Measurements from ENCODE around the gene INPP5A.
A peak's percentile ranks its signal among the peaks of the same experiment; 100 is the strongest.
"Not testable (repeated sequence)": the region's sequence is repeated elsewhere in the genome, so short reads cannot be mapped to it uniquely, and the experiment has no call there.

Gene INPP5A

DNA sequence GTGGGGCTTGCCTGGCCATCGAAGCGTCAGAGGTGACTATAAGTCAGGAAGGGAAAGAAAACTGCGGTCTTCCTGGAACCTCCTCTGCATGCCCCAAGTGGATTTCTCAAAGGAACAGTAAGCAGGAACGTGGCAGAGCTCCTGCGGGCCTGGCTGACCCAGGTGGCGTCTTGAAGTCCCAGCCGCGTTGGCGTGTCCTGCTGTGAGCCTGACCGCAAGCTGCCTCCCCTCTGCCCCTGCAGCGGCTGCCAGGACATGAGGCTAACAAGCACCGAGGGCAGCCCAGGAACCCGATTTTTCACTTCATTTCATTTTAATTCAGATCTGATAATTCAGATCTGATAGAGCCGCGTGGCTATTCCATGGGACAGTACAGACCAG lies 193.0 kb downstream of the INPP5A start:
- DNase-seq: no peak

DNA sequence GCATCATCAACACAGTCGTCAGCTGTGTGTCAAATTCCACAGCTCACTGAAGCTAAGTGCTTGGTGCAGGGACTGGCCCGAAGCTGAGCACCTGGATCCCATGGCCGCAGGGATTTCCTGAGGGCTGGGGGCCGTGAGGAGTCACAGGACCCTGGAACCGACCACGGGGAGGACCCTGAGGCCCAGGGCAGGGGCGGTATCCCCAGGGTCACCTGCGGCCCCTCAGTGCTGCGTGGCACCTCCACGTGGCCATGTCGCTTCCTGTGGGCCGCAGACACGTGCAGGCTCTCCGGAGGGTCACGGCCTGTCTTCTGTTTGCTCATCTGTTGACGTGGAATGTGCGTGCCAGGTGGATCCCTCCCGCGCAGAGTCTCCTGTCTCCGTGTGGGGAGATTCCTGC lies 194.9 kb downstream of the INPP5A start:
- no peak for DNase-seq

DNA sequence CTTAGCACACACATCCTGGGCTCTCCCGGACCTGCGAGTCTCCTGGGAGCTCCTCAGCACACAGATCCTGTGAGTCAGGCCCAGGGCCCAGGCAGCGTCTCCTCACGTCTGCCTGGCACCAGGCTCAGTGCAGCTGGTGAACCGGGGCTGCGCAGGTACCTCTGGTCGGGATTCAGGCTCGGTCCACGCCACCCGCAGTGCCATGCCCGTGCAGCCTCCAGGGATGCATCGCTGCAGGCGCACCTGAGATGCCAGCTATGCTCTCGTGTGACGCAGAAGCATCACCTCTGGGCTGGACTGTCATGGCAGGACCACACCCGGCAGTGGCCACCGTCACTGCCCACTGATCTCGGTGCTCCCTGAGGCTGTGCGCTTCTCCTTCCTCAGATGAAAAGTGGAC lies 196.3 kb downstream of the INPP5A start:
- no peak for DNase-seq

DNA sequence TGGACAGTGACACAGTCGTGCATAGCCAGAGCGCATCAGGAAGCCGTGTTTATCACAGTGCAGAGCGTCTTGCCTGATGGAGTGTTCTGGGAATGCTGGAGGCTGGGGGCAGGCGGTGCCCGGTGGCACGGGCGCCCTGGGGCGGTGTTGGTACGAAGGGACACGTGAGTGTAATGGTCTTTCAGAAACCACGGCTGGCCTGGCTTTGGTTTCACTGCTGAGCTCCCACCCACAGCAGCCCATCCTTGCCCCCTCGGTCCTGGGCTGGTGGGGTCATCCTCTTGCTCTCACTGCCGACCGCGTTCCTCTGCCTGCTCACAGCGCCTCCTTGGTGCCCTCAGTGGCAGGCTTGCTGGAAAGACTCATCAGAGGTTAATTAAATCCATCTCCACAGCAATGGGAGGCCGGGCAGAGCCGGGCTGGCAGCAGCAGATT lies 197.8 kb downstream of the INPP5A start:
- DNase-seq: no peak

DNA sequence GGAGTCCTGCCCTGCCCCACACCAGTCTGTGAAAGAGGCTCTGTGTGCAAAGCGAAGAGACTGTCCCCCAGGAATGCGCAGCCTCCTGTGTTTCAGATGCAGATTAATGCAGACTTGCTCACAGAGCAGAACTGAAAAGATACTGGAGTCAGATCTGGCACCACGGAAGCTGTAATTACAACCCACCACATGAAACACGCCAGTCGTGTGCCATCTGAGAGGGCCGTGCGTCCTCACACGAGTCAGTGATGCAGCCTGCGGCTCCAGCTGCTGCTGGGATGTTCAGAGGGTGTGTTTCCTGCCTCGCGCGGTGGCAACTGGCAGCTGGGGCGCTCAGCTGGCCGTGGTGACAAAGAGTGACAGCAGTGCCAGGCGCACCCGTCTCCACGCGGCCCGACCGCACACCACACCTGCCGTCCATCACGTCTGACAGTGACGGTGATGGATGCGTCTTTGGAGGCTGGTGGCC lies 198.4 kb downstream of the INPP5A start:
- no peak for DNase-seq

DNA sequence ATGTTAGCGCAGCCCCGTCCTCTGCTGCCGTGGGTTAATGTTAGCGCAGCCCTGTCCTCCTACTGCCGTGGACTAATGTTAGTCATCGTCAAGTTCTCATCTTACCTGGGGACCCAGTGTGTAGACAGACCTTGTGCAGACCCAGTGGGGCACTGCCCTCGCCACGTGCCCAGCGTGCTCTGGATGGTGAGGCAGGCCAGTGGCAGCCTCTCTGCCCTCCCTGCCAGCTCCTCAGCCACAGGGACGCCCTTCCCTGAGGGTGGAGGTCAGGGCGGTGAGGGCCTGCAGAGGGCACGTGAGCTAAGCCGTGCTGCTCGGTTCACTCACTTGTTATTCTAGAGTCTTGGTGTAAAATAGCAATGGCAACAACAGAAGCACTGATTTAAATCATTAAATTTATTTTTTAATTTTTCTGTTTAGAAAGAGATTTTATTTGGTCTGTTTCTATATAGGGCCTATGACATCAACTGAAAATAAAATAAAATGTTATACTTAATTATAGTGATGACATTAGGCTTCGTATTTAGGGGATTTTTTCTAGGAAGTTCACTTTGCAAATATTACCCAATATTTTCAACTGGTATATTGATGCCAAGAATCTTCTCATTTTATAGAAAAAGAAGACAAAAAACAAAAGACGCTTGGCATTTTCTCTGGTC lies 199.9 kb downstream of the INPP5A start:
- no peak for DNase-seq

DNA sequence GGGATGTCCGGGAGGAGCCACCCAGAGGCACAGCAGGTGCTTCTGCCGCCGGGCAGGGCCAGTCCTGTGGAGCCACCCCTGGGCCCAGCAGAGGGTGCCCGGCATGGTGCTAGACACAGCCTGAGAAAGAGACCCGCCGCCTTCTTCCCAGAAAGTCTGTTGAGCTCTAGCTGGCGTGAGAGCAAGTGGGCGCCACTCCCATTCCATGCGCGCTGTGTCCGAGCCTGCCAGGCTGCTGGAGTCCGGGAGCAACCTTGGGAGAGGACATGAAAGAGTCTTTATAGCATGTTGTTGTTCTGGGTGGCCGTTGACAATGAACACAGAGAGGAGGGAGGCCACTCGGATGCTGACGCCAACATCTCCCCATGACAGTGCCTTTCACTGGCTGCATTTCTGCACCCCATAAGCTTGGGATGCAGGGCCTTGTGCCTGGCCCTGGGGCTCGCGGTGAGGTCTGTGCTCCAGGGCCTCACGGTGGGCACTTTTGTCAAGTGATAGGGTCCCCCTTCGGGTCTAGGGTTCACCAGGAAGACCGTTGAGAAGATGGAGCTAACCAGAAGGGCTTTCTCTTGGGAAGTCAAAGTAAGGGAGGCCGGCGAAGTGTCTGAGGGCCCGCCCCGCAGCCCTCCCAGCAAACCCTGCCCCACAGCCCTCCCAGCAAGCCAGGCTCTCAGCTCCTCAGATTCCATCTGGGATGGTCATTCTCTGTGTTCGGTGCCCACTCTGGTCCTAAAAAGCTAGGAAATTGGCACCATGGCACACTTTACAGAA lies 201.1 kb downstream of the INPP5A start:
- DNase-seq: no peak

DNA sequence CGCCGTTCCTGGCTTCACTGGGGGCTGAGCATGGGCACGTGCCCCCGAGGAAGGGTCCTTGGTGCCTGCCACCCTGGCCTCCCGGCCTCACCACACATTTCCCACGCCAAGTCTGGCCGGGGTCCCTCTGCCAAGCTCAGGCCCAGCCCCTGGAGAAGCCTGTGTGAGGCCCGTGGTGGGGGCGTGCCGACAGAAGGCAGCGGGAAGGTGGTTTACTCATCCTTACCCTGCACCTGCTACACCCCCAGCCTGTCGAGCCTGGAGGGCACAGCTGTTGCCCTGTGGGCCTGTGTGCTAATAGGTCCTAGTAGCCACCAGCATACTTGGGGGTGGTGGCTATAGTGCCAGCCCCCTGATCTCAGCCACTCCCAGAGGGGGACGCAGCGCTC lies 201.6 kb downstream of the INPP5A start:
- DNase-seq: no peak

DNA sequence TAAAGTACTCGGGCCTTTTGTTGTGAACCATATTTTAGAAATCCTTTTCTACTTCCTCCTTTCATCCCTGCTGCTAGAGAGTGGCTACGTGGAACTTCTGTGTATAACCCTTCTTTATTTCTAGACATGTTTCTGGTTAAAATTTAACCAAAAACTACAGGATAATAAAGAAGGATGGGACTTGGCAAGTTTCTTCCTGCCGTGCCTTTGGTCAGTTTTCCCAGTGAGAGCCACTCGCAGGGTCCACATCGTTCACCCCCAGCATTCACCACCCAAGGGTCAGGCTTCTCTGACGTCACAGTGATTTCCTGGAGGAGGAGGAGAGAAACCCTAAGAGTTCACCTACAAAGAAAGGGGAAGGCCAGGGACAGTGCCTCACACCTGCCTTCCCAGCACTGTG lies 203.0 kb downstream of the INPP5A start:
- DNase-seq: no peak

DNA sequence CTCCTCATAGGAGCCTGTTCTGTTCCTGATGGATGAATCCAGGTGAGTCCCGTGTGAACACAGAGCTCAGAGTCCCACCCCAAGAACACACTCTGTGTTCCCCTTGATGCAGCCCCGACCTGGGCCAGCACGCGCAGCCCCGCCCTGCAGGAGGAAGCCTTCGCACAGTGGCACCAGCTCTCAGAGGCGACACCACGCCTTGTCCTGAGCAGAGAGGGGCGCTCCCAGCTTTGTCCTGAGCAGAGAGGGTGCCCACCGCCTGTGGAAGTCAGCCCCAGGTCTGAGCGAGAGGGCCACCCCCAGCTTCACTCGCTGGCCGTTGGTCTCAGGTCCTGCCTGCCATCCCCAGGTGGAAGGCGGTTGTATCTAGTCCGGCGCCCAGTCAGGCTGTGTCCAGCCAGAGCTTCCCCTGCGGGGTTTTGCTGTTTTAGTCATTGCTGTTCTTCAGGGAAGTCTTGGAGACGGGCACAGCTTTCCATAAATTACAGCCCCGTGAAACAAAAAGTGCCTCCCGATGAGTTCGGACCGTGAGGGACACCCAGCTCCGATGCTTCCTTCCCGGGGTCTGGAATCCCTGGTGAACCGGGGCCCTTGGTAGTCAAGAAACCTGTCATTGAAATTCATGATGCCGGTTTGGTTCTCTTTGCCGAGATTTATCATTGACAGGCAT lies 204.7 kb downstream of the INPP5A start:
- no peak for DNase-seq

DNA sequence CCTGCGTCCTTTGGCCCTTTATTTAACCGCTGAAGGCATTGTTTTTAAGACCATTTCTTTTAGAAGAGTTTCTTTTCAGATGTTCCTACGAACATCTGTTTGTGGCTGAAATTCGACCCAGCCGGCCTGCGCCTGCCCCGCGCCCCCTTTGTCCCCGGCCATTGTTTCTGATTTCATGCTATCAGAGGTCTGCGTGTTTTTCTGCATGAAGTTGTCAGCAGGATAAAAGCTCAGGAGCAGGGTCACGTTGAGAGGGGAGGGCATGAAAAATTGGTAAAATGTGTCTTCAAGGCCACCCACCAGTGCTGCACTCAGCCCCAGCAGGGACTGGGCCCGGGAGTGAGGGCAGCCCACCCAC lies 205.2 kb downstream of the INPP5A start:
- no peak for DNase-seq

DNA sequence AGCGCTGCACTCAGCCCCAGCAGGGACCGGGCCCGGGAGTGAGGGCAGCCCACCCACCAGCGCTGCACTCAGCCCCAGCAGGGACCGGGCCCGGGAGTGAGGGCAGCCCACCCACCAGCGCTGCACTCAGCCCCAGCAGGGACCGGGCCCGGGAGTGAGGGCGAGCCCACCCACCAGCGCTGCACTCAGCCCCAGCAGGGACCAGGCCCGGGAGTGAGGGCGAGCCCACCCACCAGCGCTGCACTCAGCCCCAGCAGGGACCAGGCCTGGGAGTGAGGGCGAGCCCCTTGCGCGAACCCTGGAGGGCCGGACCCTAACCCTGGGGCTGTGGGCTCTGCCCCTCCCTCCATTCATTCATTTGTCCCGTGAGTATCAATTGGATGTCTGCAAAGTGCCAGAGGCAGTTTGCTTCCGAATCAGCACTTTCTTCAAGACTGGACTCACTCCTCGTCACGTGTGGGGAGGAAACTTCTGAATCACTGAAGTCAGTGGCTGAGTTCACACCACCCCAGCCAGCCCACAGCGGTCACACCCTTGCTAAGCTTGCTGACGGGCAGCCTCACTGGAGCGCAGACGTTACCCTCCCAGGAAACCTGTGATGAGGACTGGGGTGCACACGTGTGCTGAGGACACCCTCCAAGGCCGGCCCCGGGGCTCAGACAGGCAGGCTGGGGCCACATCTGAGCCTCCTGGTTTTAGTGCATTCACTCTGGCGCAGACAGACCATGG lies 205.8 kb downstream of the INPP5A start:
- DNase-seq: not testable (repeated sequence)

DNA sequence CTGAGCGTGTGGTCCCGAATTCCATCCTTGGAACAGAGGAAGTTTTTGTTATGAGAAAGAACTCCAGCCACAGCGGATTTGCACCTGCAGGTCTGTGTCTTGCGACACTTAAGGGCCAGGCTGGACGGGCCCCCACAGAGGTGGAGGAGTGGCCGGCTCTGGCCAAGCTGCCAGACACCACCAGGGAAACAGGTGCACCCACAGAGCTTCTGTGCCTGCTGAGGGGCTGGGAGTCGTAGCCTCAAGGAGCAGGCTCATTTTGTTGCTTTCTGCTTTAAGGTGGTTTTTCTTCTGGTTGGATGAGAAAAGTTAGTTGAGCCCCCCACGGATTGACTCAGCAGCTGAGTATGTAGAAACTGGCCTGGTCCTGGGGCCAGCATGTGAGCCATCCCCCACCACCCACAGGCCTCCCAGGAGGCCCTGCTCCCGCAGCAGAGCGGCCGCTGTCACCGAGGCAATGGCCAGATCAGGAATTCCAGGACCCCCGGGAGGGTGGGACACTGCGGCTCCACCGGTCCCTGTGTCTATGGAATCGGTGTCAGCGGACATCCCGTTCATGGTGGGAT lies 206.4 kb downstream of the INPP5A start:
- no peak for DNase-seq

DNA sequence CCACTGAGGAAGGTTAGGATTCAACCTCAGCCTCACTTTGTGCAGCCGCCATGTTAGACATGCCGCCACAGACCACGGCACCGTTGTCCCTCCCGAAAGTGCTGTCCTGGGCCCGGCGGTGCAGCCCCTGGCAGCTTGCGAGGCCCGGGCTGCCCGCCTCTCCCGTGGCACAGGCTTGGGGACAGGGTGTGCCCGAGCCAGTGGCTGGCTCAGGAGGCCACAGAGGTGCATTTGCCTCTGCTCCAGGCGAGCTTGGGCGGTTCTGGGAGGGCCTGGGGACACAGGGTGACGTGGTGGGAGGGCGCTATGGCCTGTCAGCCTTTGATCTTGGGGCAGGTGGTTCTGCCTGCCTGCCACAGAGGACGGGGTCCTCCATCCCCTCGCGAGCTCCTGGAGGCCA lies 207.3 kb downstream of the INPP5A start:
- no peak for DNase-seq

DNA sequence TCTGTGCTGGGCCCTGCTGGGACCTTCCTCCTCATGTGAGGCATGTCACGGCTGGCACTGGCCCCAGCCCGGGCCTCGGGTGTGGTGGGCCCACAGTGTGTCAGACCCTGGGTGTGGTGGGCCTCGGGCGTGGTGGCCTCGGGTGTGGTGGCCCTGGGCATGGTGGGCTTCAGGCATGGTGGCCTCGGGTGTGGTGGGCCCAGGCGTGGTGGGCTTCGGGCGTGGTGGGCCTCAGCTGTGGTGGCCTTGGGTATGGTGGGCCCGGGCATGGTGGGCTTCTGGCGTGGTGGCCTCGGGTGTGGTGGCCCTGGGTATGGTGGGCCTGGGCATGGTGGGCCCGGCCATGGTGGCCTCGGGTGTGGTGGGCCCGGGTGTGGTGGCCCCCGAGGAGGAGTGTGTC lies 207.9 kb downstream of the INPP5A start:
- DNase-seq: no peak

DNA sequence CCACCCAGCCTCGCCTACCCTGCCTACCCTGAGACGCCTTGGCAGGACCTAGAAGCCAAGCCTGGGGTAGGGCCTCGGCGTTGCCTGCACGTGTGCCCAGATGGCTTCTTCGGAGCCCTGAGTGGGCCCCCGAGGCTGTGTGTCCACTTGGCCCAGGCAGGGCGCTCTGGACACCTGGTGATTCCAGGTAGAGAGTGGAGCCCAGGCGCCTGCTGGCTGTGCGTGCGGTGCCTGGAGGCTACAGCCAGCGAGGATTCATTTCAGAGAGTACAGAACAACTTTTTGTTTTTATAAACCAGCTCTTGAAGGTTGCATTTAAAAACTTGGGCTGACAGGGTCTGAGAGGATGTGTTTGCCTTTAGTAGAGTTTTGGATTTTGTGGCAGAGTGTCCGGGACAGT lies 208.4 kb downstream of the INPP5A start:
- DNase-seq: no peak

DNA sequence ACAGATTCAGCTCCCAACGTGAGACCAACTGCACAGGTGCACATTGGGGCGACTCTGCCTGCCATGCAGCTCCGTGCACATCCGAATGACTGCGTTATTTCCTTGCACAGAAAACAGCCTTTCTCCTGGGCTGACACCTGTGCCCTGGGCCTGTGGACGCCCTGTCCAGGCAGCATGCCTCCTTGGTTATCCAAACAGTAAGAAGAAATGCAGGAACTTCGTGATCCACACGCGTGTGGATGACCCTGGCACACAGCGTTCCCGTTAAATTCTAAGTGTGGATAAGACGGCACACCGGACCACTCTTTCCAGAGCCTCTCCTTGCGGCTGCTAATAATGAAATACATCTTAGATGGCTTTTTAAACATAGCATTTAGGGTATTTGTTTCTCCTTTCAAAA lies 208.8 kb downstream of the INPP5A start:
- no peak for DNase-seq

DNA sequence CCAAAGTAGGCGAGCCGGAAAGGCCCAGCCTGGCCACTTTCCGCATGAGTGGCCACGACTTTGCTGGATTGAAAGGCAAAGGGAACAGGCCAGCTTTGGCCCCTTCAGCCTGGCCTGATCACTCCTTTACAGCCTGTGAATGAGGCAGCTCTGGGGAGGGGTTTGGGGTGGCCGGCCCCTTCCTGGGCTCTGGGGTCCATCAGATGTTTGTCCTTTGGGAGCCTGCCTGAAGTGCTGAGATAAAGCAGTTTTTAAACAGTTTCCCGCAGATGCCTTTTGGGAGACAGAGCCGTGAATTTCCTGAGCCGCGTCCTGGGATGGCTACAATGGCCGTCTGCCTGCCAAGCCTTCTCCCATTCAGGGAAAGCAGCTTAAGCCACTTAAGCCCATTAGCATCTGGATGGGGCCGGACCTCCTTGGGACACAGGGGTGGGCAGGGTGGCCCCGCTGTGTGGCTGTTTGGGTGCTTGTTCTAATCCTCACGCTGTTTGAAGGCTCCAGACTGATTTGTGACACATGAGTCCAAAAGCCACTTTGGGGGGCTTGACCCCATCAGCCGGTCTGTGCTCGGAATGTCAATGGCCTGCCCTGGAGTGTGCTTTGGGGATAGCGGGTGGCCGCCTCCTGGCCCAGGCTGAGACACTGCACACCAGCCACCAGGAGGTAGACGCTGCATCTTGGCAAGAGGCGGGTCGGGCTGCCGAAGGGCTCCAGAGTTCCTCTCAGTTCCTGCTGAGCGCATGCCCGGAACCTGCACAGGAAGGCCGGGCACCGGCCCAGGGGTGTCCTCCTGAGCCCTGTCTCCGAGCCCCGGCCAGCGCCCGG lies 209.4 kb downstream of the INPP5A start:
- DNase-seq: no peak

DNA sequence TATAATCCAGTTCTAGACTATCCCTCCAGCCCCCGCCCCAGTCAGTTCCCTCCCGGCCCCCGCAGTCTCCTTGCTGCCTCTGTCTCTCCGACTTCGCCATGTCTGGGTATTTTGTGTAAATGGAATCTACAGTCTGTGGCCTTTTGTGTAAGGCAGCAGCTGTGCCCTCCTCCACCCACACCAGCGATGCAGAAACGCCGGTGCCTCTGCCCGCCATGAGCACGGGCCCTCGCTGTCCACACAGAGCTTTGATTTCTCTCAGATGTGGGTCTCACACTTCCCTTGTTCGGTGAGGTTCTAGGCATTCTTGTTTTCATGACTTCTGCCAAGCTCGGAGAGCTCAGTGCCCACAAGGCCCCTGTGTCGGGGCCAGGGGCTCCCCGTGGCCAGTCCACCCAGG lies 210.5 kb downstream of the INPP5A start:
- DNase-seq: no peak

DNA sequence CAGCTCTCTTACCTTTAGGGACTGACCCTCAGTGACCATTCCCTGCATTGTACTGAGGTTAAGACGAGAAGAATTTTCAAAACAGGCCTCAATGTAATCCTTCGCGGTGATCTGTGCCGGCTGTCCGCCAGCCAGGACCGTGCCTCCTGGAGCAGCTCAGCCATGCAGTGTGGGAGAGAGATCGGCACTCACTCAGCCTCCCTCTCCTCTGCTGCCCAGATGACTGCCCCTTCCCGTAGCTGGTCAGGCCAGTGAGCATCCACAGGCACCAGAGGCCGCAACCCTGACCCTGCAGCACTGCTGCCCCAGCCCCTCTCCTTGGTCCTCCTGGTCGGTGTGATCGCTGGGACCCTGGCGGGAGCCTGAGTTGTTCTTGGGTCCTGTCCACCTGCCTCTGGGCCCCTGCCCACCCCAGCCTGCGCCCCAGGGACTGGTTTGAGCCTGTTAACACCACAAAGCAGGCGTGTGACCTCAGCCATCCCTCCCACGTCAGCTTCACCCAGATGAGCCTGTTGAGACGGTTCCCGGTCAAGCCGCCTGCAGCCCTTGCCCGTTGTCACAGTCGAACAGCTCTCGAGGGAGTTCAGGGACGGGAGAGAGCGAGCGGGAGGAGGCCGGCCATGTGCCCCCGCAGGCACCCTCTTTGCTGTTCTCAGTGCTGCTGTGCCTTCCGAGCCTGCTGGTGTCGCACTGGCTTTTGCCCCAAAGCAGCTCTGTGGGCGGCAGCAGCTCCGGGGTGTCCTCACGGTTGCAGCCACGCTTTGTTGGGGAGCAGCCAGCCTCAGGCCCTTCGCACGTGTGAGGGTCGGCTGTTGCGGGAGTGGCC lies 211.2 kb downstream of the INPP5A start:
- DNase-seq: no peak

DNA sequence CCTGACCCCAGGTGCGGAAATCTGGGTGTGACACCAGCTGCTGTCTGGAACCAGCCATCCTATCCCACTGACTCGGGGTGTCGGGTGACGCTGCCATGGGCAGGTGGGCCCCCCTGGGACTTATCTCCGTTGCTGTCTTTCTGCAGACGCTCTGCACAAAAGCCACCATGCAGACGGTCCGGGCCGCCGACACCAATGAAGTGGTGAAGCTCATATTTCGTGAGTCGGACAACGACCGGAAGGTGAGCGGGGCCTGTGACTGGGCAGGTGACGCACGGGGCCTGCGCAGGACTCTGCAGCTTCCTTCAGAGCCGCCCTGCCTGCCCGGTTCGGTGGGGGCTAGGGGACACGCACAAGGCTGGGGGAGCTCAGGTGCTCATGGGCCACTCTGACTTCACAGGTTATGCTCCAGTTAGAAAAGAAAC lies 211.8 kb downstream of the INPP5A start:
- peak; percentile 41 for DNase-seq

Measured in NCI-H2107 (cell line).